ENCODE data around the gene ZNF316. TPM values are rescaled to one million over a fixed set of nuclear protein-coding genes. Genes with fewer than 3 reads are reported as not detected.

Gene ZNF316
- total RNA-seq: 10 to 100 TPM; 54.4 to 64.6 TPM

DNA sequence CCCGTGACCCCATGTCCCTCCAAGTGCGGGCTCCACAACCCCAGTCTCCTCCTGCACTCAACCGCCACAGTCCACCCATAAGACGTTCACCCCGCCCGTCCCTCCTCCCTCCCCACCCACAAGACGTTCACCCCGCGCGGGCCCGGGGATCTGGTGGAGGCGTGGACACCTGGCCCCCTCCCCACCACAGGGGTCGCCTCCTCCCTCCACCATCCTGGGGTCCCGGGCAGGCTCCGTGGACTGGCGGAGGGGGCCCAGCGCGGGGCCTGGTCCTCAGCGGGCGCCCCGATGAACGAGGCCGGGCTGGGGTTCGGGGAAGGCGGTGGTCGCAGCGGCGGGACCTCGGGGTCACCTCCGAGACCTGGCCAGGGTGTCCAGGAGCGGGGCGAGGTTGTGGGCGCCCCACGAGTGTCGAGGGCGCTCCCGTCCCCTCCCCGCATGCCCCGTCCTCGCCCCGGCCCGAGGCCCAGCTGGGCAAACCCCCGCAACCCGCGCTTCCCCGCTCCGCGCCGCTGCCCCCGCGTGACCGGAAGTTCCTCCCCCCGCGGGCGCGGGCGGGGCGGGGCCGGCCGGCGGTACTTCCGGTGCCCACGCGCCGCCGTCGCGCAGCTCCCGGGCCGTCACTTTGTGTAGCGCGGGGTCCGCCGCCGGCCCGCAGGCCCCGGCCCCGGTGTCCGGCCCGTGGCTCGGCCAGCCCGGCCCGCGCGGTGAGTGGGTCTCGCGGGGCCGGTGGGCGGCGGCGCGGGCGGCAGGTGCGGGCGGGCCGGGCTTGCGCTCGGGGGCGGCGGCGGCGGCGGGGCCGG lies at the start of gene ZNF316:
Gene ZNF316 (plus strand): TSS at position 578 of the 803 bp plus-strand sequence. CDS start 5,092 bp downstream, outside the sequence.
- H3K36me3 ChIP-seq: peaks cover 5% of the 10 kb centered on the region
- peaks cover 12 to 18% of the 10 kb centered on the region in 2 donors for H3K4me1 ChIP-seq (ENCODE audit: control insufficient read depth in 1 of 2, low read depth in 2 of 2)
- no peak for ATAC-seq (ENCODE audit: insufficient number of reproducible peaks, low FRiP score, low read depth)
- H3K27me3 ChIP-seq (replicated peaks; ENCODE audit: insufficient read depth): no peaks in the 10 kb centered on the region
- H3K9me3 ChIP-seq: no peaks in the 10 kb centered on the region
- H3K27ac ChIP-seq: peak within 1 kb of the TSS; percentile 56 to 67
- no peak for TF ChIP-seq CTCF (IDR thresholded peaks at IDR 0.05)
- peak within 1 kb of the TSS; percentile 99 for H3K4me3 ChIP-seq
- DNase-seq (ENCODE audit: low spot score): no peak

DNA sequence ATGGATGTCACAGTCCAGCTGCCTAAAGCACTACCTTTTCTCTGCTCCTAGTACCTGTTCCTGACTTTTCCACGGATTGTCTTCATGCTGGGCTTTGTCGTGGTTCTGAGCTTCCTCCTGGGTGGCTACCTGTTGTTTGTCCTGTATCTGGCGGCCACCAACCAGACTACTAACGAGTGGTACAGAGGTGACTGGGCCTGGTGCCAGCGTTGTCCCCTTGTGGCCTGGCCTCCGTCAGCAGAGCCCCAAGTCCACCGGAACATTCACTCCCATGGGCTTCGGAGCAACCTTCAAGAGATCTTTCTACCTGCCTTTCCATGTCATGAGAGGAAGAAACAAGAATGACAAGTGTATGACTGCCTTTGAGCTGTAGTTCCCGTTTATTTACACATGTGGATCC lies 48.6 kb upstream of the ZNF316 start:
- no peaks in the 10 kb centered on the region for H3K9me3 ChIP-seq
- ATAC-seq (ENCODE audit: insufficient number of reproducible peaks, low FRiP score, low read depth) (no peak), DNase-seq (ENCODE audit: low spot score) (no peak)
- H3K4me1 ChIP-seq (ENCODE audit: control insufficient read depth in 1 of 2, low read depth in 2 of 2): peaks cover 11 to 24% of the 10 kb centered on the region in 2 donors
- H3K4me3 ChIP-seq: no peak overlapping the region
- peaks cover 26% of the 10 kb centered on the region for H3K36me3 ChIP-seq
- H3K27ac ChIP-seq: no peak overlapping the region
- TF ChIP-seq CTCF (IDR thresholded peaks at IDR 0.05): no peak
- H3K27me3 ChIP-seq (replicated peaks; ENCODE audit: insufficient read depth): no peaks in the 10 kb centered on the region

DNA sequence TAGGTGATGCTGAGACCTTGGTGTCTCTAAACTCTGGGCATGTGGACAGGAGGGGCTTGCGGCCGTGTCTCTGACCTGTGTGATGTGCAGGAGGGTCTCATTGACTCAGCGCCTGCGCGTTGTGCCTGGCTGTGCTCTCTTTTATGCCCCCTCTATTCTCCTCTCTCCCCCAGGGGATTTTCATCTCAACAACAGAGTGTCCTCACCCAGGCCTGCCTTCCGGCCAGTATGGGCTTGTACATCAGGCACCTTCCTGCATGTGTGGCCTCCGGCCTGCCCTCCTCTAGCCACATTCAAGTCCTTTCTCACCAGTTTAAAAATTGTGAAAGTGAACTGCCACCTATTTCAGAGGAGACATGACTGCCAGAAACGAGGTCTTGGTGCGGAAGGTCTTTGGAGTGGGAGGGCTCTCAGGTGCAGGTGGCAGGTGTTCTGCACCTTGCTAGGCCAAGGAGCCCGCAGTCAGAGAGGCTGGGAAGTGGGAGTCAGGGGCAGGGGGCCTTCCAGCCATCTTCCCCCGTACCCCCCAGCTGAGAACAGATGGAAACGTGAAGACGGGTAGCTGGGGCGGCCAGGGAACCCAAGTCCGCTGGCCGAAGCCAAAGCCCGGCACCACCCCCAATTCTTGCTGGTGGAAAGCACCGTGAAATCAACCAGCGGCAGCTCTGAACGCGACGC lies 47.8 kb upstream of the ZNF316 start:
- Histone ChIP-seq H3K27ac (peak overlapping the region in 1 of 2 donors; percentile 44), H3K9me3 (no peaks in the 10 kb centered on the region), H3K36me3 (peaks cover 33% of the 10 kb centered on the region), H3K4me1 (ENCODE audit: control insufficient read depth in 1 of 2, low read depth in 2 of 2) (peaks cover 11 to 24% of the 10 kb centered on the region in 2 donors), H3K27me3 (replicated peaks; ENCODE audit: insufficient read depth) (no peaks in the 10 kb centered on the region), H3K4me3 (peak overlapping the region; percentile 95)
- TF ChIP-seq CTCF (IDR thresholded peaks at IDR 0.05): no peak
- DNase-seq (ENCODE audit: low spot score) (no peak), ATAC-seq (ENCODE audit: insufficient number of reproducible peaks, low FRiP score, low read depth) (no peak)

- peak; percentile 63 for TF ChIP-seq CTCF (IDR thresholded peaks at IDR 0.05)
- no peak for DNase-seq (ENCODE audit: low spot score)
- H3K4me3 ChIP-seq: peak within 1 kb of the TSS; percentile 95
- H3K36me3 ChIP-seq: peaks cover 34% of the 10 kb centered on the region
- ATAC-seq (ENCODE audit: insufficient number of reproducible peaks, low FRiP score, low read depth): peak; percentile 91
- peaks cover 11 to 24% of the 10 kb centered on the region in 2 donors for H3K4me1 ChIP-seq (ENCODE audit: control insufficient read depth in 1 of 2, low read depth in 2 of 2)
- peak within 1 kb of the TSS; percentile 81 to 82 for H3K27ac ChIP-seq
- no peaks in the 10 kb centered on the region for H3K9me3 ChIP-seq
- no peaks in the 10 kb centered on the region for H3K27me3 ChIP-seq (replicated peaks; ENCODE audit: insufficient read depth)
These were observed 47.1 kb upstream of the ZNF316 start, which contains the start of gene INTS15 for GRCh38 chr7:6589829-6590644. TSS of gene INTS15 (plus strand) at chr7:6590021. CDS start at chr7:6590284, 263 bp downstream.

Data from thoracic aorta (tissue), 2 donors.